Posterior cingulate gyrus (tissue), 11 donors: ENCODE measurements around the gene NR5A2.

Experiments
- DNase-seq, 10 donors: peaks; one replicate each; pipeline versions ENCODE4 v3.0.0 to v3.0.0-alpha.2; 2020 to 2021; ENCODE audit warnings: mixed read lengths in 3 of 10
- intact Hi-C: fragments of 100-400 bp; cut with DNase I; formaldehyde crosslinking; loops from one replicate; pipeline ENCODE4 v1.15.1; 2023

Gene NR5A2

DNA sequence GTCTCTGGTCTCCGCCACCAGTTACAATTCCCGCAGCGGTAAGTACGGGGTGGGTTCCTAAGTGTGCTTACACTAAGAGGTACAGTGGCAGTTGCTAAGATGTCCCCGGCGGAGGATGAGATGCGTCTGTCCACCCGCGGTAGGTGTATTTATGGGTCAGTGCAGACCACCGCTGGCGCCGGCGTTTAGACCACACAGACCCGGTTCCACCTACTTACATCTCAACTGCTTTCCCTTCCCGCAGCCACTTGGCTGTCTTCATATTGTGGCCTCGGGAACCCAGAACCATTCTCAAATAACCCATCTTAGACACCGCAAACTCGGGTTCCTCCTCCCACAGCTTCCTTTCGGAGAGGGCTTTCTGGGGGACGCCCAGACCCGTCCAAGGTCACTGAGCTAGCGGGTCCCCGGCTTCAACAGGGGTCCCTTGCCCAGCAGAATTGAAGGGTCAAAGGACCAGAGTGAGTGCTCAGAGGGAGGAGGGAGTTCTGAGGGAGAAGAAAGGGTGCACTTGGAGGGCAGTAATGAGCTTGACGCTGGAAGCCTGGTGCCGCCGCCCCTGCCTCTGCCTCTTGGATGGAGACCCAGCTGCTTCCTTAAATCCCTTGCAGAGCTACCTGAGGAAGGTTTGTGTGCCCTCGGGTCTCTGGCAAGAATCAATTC lies 8.6 kb downstream of the NR5A2 start:
- intact Hi-C loops, result no loop called here
- no peak for DNase-seq

DNA sequence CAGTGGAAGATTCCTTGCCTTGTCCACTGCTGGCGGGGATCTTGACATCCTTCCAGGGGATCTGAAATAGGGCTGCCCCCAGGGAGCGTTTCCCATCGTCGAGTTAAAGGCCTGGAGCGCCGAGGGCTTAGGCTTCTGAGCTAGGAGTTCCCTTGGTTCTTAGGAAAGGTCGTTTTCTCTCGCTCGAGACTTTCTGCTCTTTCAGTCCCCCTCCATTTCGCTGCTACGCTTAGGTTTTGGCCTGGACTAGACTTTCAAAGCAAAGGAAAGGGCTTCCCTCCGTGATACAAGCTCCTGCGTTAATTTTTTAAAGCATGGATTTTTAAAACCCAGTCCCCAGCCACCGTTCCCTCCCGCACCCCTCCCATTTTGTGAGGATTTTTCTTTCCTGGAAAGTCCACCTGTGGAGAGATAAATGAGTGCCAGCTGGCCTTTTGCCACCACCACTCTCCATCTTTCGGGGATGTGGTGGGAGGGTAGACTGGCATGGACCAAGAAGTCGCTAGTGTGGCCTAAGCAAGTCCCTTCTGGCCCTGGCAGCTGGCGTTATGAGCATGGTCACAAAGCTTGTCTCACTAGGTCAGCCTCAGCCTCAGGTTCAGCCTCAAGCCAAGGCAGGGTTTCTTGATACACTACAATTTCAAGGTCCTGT lies 9.2 kb downstream of the NR5A2 start:
- DNase-seq, result no peak
- intact Hi-C loops, result no loop called here

DNA sequence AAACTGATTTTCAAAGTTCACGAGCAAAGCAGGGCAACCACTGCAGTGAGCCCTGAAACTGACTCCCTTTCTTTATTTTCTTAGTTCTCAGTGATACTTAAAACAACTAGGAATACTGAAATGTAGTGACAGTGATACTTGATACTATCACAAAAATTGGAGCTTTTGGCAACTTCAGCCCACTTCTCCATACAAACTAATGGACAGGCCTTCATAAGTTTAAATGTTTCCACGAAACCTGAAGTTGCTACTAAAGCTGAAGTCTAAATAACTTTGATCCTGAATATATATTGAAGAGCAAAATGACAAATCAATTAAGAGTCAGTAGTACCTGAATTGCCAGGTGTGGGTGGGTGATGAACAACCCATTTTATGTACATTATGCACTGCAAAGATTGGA lies 10.0 kb downstream of the NR5A2 start:
- no peak for DNase-seq
- intact Hi-C loops, result no loop called here

DNA sequence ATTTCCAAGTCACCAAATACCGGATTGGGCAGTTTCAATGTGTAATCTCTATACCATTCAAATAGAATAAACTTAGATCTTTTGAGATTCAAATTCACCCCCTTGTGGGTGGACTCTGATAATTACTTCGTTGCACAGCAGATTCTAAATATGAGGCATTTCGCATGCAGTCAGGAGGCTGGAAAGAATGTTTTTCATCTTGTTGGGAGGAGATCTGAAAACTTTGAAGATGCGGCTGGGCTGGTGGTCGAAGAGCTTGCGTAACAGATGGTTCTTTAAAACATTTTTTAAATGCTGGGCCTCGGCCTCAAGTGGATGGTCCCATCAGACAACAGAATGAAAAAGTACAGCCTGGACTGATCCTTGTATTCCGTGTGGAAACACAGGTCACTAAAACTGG lies 10.4 kb downstream of the NR5A2 start:
- intact Hi-C loops, result no loop called here
- no peak for DNase-seq

DNA sequence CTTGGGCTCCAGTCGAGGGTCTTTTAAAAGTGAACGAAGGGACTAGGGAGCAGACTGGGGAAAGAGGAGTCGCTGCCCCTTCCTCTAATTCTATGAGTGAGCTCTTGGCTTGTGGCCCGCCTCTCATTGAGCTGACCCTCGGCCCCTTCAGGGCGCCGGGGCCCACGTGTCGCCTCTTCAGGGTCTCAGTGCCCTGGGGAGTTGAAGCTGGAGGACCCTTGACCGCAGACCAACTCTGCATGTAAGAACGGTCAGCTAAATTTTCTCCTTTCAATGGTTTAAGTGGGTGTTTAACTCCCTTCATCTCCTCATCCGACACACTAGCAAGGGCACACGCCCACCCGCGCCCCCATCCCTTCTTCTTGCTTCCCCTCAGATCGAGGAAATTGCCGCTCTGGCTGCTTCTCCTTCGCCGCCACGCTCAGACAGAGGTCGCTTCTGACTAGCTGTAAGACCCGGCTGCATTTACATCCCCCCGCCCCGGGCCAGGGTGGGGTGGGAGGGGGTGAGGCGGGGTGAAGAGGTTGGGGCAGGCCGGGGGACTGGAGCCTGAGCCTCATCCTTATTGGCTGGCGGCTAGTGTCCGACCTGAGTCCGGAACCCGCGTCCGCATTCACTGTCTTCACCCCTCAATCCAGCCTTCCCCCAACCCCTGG lies 10.9 kb downstream of the NR5A2 start:
- intact Hi-C loops, result no loop called here
- DNase-seq, result no peak

DNA sequence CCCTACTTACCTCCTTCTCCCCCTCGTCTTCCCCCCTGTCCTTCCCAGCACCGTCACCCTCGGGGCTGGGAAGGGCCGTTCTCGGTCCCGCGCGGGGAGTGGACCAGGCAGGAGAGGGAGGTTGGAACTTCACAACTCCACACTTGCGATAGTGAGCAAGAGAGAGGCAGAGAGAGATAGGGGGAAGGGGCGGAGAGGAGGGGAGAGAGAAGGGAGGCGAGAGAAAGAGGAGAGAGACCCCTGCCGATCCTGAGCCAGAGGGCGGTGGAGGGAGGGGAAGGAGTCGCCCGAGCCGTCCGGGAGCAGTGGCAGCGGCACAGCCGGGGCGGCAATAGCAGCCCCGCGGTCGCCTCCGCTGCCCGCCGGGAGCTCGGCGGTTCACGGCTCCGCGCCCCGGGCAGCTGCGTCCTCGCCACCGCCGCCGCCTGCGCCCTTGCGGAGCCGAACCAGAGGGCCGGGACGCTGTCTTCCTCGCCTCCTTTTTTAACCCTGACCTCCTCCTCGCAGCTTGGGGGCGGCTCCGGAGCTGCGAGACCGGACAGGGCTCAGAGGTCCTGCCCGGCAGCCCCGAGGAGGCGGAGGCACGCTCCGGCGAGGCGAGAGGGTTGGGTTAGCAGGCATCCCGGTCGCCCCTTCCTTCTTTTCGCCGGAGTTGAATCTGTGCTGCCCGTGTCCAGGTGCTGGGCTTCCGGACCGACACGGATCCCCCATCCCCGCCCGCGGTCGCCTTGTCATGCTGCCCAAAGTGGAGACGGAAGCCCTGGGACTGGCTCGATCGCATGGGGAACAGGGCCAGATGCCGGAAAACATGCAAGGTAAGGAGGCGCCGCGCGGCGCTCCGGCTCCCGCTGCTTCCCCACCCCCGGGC lies 11.7 kb downstream of the NR5A2 start:
- intact Hi-C loops, result no loop called here
- no peak for DNase-seq

DNA sequence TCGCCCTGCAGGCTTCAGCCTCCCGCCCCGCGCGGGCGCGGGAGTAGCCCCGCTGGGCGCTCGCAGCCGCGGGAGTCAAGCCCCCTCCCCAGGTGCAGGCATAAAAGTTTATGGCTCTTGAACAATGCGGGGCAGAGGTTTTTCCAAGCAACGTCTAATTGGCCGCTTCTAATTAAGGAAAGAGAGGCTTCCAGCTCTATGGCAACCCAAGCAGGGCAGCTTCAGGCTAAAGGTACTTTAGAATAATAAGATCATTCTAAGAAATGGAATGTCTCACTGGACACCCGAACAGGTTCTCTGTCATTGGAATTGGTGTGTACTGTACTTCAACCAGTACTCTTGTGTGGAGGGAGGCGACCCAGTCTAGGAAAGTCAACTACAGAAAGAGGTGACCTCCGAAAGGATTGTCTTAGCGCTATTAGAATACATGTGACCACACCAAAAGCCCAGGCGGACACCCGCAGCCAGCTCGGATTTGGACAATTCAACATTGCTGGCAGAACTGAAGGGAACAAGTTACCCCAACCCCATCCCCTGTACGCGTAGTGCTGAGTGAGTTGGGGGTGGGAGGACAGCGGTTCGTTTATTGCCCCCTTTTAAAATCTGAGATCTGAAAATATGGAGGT lies 12.5 kb downstream of the NR5A2 start:
- intact Hi-C loops, result no loop called here
- no peak for DNase-seq

DNA sequence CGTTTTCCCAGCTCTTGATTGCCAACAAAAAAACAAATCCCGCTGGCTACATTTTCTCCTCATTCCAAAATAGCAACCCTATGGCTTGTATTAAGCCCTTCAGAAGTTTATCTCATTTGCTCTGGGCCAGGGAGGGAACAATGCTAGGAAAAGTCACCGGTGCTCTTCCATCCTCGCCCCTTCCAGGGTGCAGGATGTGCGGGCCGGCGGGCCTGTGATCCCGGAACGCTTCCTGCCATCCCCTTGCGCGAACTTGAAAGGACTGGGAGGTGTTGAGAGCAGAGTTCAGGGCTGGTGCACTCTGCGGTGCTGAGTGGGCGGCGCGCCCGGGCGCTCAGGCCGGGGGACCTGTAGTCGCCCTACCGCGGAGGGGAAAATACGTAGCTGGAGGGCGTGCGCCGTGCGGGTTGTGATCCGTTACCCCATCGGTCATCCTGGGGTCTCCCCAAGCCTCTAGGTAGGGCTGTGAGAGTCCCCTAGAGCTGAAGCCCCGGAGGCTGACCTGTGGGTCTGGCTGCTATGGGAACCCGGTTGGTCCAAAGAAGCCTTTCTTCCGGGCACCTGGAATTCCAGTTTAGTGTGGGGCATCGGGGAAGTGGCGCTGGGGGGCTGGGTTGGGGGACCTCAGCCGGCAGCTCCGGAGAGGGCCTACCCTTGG lies 13.1 kb downstream of the NR5A2 start:
- DNase-seq, result no peak
- intact Hi-C loops, result no loop called here

DNA sequence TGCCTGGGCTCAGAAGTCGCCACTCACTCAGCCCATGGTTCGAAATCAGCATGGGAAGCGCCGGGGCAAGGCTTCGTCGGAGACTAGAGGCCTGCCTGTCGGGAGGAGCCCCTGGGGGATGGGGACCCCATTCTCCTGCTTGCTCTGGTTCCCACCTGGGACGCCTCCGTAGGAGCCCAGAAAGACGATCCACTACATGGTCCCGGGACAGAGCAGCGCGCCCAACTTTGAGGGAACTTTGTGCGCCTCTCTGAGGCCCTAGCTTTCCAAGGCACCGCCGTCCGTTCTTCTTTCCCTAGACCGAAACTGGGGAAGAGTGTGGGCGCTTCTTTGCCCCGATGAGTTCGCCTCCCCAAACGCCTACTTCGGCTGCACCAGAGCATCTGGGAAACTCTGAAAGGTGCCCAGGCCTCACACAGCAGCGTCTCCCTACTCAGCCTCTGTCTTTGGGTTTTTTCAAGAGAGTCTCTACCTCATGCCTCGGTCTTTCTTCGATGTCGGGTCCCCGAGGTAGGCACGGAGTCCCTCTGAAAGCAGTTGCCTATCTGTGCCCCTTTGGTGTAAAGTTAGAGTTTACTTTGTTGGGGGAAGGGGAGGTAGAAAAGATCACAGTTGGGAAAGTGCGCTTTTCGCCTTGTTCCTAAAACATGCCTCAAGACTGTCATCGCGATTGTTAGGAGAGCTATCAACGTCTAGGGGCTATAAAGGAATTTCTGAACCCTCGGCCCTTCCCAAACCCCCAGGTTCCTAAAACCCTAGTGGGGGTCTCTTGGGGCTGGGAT lies 14.0 kb downstream of the NR5A2 start:
- DNase-seq, result no peak
- intact Hi-C loops, result no loop called here

DNA sequence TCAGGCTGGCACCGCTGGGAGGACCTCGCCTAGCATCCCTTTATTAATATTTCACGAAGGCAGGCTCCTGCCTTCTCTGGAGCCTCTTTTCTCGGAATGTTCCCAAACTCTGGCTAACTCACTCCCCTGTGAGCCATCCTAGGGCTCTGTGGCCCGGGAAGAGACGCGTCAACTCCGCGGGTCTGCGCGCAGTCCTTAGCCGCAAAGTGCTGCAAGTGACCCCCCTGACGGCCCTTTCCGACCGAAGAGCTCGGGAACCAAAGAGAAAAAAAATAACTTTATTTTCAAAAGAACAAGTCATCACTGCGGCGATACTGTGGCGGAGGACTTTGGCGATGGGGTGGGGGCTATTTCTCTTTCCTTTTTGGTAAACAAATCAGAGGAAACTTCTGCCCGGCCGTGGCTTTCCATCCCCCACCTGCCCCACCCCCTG lies 14.6 kb downstream of the NR5A2 start:
- intact Hi-C loops, result no loop called here
- DNase-seq, result no peak

DNA sequence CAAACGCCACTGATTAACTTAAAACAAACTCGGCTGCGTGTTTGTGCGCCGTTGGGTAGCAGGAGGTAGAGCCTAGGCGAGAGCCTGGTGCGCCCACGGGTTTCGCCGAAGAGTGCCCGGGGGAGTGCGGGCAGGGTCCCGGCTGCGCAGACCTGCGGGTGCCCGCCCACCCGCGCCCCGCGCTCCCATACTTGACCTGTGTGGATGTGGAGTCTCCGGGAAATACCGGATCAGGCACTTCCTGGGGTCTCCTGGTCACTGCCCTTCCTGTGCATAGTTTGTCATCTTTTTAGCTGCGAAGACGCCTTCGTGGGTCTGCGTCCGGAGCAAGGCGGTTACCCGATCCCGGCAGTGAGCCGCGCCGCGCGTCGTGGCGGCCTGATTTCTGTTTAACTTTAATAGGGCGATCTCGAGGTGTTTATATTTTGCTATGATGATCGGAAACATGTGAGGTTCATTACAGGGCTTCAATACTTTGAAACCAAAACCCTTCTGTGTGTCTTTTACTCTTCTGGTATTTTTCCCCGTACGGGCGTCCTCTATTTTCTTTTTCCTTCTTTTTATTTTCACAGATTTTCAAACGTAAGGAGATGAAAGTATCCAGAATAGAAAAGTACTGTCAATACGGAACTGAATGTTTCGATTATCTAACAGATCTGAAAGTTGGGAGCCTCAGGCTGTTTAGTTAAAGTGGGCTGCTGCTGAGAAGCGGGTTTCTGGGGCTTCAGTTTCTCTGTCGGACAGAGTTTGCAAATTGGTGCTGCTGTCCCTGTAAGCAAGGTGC lies 15.2 kb downstream of the NR5A2 start:
- intact Hi-C loops, result no loop called here
- DNase-seq, result no peak

DNA sequence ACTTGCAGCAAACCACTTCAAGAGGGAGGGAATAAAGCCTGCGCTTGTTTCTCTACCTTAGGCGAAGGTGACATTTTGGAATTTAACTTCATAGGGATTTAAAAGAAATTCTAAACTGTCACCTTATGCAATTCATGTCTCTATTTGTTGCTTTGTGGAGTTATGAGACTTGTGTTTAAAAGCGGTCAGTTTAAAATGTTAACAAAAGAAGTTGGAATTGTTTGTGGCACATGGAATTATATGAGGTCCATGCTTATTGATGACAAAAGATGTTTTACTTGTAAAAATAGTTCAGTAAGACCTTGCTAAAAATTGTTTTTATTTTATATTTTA lies 15.8 kb downstream of the NR5A2 start:
- DNase-seq, result no peak
- intact Hi-C loops, result no loop called here

DNA sequence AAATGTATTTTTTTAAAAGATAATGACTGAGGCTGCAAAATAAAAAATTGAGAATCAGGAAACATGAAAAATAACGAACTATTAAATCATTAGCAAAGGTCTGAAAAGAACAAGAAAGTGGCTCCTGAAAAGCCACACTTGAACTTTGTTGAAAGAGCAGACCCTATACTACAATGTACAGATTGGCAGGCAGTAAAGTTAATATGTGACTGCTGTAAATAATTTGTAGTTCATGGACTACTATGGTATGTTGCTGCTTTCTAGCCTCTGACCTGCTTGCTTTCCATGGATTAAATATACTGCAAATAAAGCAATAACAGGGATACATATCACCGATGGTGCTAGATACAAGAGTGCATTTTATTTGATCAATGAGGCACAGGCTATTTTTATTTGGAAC lies 18.6 kb downstream of the NR5A2 start:
- DNase-seq, result no peak
- intact Hi-C loops, result no loop called here

DNA sequence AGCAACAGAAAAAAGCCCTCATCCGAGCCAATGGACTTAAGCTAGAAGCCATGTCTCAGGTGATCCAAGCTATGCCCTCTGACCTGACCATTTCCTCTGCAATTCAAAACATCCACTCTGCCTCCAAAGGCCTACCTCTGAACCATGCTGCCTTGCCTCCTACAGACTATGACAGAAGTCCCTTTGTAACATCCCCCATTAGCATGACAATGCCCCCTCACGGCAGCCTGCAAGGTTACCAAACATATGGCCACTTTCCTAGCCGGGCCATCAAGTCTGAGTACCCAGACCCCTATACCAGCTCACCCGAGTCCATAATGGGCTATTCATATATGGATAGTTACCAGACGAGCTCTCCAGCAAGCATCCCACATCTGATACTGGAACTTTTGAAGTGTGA lies 20.7 kb downstream of the NR5A2 start:
- intact Hi-C loops, result no loop called here
- DNase-seq, result no peak

DNA sequence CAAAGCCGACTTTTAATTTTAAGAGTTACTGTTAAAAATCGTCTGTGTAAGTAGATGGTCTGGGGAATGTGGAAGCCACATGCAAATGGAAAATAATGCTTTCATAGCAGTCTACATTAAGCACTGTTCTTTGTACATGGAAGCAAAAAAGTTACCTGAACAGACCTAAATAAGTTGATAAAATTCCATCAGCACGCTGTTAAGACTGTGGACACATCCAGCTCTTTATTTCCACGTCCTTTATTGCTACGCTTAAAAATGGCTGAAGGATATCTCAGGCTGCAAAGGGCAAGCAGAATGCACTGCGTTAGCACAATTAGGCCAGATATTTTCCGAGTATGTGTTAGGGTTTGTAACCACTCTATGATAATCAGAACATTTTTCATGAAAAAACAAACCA lies 22.3 kb downstream of the NR5A2 start:
- intact Hi-C loops, result no loop called here
- no peak for DNase-seq

DNA sequence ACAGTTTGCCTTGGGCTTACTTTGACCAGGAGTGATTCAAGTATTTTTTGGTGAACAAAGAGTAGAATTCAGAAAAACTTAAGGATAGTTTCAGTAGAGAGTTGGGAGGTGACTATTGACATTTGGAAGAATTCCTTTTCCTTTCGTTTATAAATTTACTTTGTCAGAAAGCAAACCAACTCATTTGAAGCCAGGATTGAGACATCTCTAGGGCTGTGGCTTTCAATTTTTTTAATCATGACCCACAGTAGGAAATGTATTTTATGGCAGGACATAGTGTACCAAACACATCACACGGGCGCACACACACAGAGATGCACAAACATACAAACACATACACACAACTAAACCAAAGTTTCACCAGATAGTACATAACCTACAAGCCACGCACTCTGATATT lies 24.1 kb downstream of the NR5A2 start:
- intact Hi-C loops, result no loop called here
- DNase-seq, result no peak

DNA sequence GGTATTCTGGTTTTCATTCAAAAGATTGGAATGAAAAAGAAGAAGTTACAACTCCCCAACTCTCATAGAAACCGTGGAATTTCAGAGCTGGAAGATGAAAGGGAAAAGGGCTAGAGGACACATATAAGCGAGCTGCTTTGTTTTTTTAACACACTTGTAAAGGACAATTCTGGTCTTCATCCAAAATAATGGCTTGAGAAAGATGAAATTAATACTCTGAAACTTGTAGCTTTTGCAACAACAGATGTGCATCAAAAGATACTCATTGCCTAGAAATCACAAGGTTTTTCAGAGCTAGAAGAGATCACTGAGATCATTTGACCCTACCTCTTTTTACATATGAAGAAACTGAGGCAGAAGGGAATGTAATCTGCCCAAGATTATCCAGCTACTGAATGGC lies 25.6 kb downstream of the NR5A2 start:
- intact Hi-C loops, result no loop called here
- no peak for DNase-seq

DNA sequence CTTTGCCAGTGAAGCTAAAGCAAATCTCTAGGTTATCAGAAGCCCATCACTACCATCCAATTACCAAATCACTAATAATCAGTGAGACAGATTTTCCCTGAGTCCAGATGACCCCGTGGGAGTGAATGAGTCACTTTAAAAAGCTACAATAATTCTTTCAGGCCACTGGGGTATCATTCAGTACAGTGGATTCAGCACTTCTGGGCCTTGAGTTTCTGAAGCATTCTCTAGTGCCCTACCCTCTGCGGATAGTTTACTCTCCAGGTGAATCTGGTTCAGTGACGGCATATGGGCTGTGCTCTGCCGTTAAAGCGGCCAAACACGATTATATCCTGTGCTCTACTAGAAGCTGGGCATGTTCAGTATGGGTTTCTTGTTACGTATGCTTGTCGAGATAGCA lies 26.1 kb downstream of the NR5A2 start:
- DNase-seq, result no peak
- intact Hi-C loops, result no loop called here

DNA sequence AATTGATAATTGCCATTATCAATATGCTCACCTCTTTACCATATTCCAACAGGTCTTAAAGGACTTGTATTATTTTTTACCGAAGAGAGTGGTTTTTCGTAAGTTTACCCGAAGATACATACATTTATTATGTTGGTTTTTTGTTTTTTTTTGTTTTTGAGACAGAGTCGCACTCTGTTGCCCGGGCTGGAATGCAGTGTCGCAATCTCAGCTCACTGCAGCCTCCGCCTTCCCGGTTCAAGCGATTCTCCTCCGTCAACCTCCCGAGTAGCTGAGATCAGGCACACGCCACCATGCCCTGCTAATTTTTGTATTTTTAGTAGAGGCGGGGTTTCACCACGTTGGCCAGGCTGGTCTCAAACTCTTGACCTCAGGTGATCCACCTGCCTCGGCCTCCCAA lies 30.8 kb downstream of the NR5A2 start:
- intact Hi-C loops, result no loop called here
- DNase-seq, result no peak
